IMR-90 (cell line): ENCODE results near the gene EIF1AD. TPM values are rescaled to one million over a fixed set of nuclear protein-coding genes. Genes with fewer than 3 reads are reported as not detected.

ENCODE experiments used
- ATAC-seq: fragments of 200-7000 bp; cut with Tn5 transposase; 2 replicates; pipeline ENCODE4 v1.9.1; 2020; ENCODE audit warnings: low read depth, mild to moderate bottlenecking, moderate library complexity
- BruUV-seq: library from RNA; stranded (reverse); fragments of 400-500 nt; replicated peaks from 2 replicates; lab custom pipeline; 2021; lab: Mats Ljungman, UMichigan
- CTCF ChIA-PET: fragments of 300-600 bp; formaldehyde crosslinking; extraction: SDS; loops from one replicate; lab custom pipeline; 2021; ENCODE audit warnings: antibody characterized with exemption; lab: Yijun Ruan, JAX
- POLR2A ChIA-PET: fragments of 300-600 bp; sonication (Branson Sonifier 250); formaldehyde crosslinking; loops from one replicate; lab custom pipeline; 2022; ENCODE audit warnings: antibody characterized with exemption; ENCODE audit not compliant: unreplicated experiment; lab: Charles Lee
- DNase-seq: peaks from one replicate; pipeline ENCODE4 v3.0.0; 2013
- H2AFZ ChIP-seq: replicated peaks from 2 replicates; pipeline ENCODE3; 2013; ENCODE audit warnings: low read length, mild to moderate bottlenecking; ENCODE audit not compliant: poor library complexity
- H2AK5ac ChIP-seq: 2 replicates; pipeline ENCODE4 v1.6.1; 2013; ENCODE audit warnings: low read depth, low read length, inconsistent platforms
- H2AK9ac ChIP-seq: replicated peaks from 2 replicates; pipeline ENCODE3; 2013; ENCODE audit warnings: mild to moderate bottlenecking, low read depth, low read length, moderate library complexity; ENCODE audit not compliant: poor library complexity
- H2BK120ac ChIP-seq: 2 replicates; pipeline ENCODE4 v1.6.1; 2013; ENCODE audit warnings: low read depth, low read length, inconsistent platforms
- H2BK15ac ChIP-seq: 3 replicates; pipeline ENCODE4 v1.6.1; 2013; ENCODE audit warnings: low read depth, low read length, inconsistent platforms
- H2BK20ac ChIP-seq: 2 replicates; pipeline ENCODE4 v1.6.1; 2013; ENCODE audit warnings: low read depth, mild to moderate bottlenecking, inconsistent platforms, low read length, moderate library complexity
- H2BK5ac ChIP-seq: 2 replicates; pipeline ENCODE4 v1.6.1; 2013; ENCODE audit warnings: mild to moderate bottlenecking, low read depth, low read length, inconsistent platforms; ENCODE audit not compliant: poor library complexity, severe bottlenecking
- H3K14ac ChIP-seq: replicated peaks from 2 replicates; pipeline ENCODE4 v1.6.1; 2013; ENCODE audit warnings: low read depth, low read length, inconsistent platforms
- H3K18ac ChIP-seq: 2 replicates; pipeline ENCODE4 v1.6.1; 2013; ENCODE audit warnings: low read depth, low read length, control low read depth
- H3K23ac ChIP-seq: 2 replicates; pipeline ENCODE4 v1.6.1; 2013; ENCODE audit warnings: low read depth, low read length, inconsistent platforms
- H3K27ac ChIP-seq: 2 replicates; pipeline ENCODE4 v1.5.1; 2013; ENCODE audit warnings: mild to moderate bottlenecking, control low read depth, low read length; ENCODE audit not compliant: insufficient read depth
- H3K27me3 ChIP-seq: 2 replicates; pipeline ENCODE4 v1.6.1; 2013; ENCODE audit warnings: low read length; ENCODE audit not compliant: control insufficient read depth, insufficient read depth
- H3K36me3 ChIP-seq: 2 replicates; pipeline ENCODE4 v1.6.1; 2013; ENCODE audit warnings: low read length, mixed read lengths; ENCODE audit not compliant: control insufficient read depth, insufficient read depth
- H3K4ac ChIP-seq: 2 replicates; pipeline ENCODE4 v1.6.1; 2013; ENCODE audit warnings: low read depth, low read length, inconsistent platforms
- H3K4me1 ChIP-seq: 2 replicates; pipeline ENCODE4 v1.6.1; 2013; ENCODE audit warnings: low read length, mixed read lengths; ENCODE audit not compliant: control insufficient read depth, insufficient read depth
- H3K4me2 ChIP-seq: 2 replicates; pipeline ENCODE4 v1.6.1; 2013; ENCODE audit warnings: low read depth, mild to moderate bottlenecking, control low read depth, low read length, moderate library complexity
- H3K4me3 ChIP-seq: 2 replicates; pipeline ENCODE4 v1.5.1; 2013; ENCODE audit warnings: low read depth, mild to moderate bottlenecking, control low read depth, low read length, moderate library complexity; ENCODE audit not compliant: insufficient read depth
- H3K56ac ChIP-seq: 2 replicates; pipeline ENCODE4 v1.6.1; 2013; ENCODE audit warnings: low read length, inconsistent platforms; ENCODE audit not compliant: insufficient read depth; ENCODE audit errors: extremely low read depth
- H3K79me1 ChIP-seq, 2 experiments: 2 replicates each; pipeline ENCODE4 v1.6.1; 2013; ENCODE audit warnings: low read length in 2 of 2, inconsistent platforms in 1 of 2, low read depth in 1 of 2
- H3K9ac ChIP-seq: 2 replicates; pipeline ENCODE4 v1.6.1; 2013; ENCODE audit warnings: low read depth, low read length, control low read depth
- H3K9me1 ChIP-seq: 2 replicates; pipeline ENCODE4 v1.6.1; 2013; ENCODE audit warnings: low read length, inconsistent platforms; ENCODE audit not compliant: insufficient read depth
- H3K9me3 ChIP-seq: 2 replicates; pipeline ENCODE4 v1.6.1; 2013; ENCODE audit warnings: low read length; ENCODE audit not compliant: control insufficient read depth, insufficient read depth
- H4K20me1 ChIP-seq: 2 replicates; pipeline ENCODE4 v1.6.1; 2013; ENCODE audit warnings: low read length, inconsistent platforms; ENCODE audit not compliant: insufficient read depth
- H4K5ac ChIP-seq: 2 replicates; pipeline ENCODE4 v1.6.1; 2013; ENCODE audit warnings: mild to moderate bottlenecking, low read depth, low read length, control low read depth
- H4K8ac ChIP-seq, 2 experiments: 2 replicates each; pipeline ENCODE4 v1.6.1; 2013; ENCODE audit warnings: low read depth in 2 of 2, low read length in 2 of 2, control low read depth in 1 of 2, inconsistent platforms in 1 of 2
- H4K91ac ChIP-seq: 2 replicates; pipeline ENCODE4 v1.6.1; 2013; ENCODE audit warnings: low read depth, low read length, inconsistent platforms; ENCODE audit not compliant: insufficient read depth
- CHD1 ChIP-seq: IDR thresholded peaks from 2 replicates; pipeline ENCODE4 v1.6.1; 2012; ENCODE audit warnings: low read depth, low read length, improper control_type of control experiment
- ELK1 ChIP-seq: fragments of 150-350 bp; IDR thresholded peaks from 2 replicates; pipeline ENCODE4 v1.6.1; 2016; ENCODE audit warnings: low read depth, mild to moderate bottlenecking, low read length, moderate library complexity, borderline replicate concordance
- MAFK ChIP-seq: IDR thresholded peaks from 2 replicates; pipeline ENCODE4 v1.6.1; 2012; ENCODE audit warnings: low read depth, low read length, improper control_type of control experiment
- MAZ ChIP-seq: IDR thresholded peaks from 2 replicates; pipeline ENCODE4 v1.6.1; 2012; ENCODE audit warnings: low read depth, mild to moderate bottlenecking, low read length, improper control_type of control experiment, moderate library complexity, borderline replicate concordance
- MXI1 ChIP-seq: IDR thresholded peaks from 2 replicates; pipeline ENCODE4 v1.6.1; 2012; ENCODE audit warnings: low read depth, mild to moderate bottlenecking, low read length, moderate library complexity, borderline replicate concordance
- POLR2A ChIP-seq: IDR thresholded peaks from 2 replicates; pipeline ENCODE4 v1.6.1; 2012; ENCODE audit warnings: mild to moderate bottlenecking, low read depth, low read length
- RAD21 ChIP-seq: IDR thresholded peaks from 2 replicates; pipeline ENCODE4 v1.6.1; 2012; ENCODE audit warnings: low read length, improper control_type of control experiment
- RFX5 ChIP-seq: IDR thresholded peaks from 2 replicates; pipeline ENCODE4 v1.8.0; 2012; ENCODE audit warnings: low read depth, mild to moderate bottlenecking, low read length, moderate library complexity
- WGBS, 2 experiments: methylation state at CpG; one replicate each; pipeline versions ENCODE4 v1.1.5 to v1.1.7; 2013; ENCODE audit warnings: missing lambda C conversion rate in 2 of 2; ENCODE audit not compliant: insufficient read length in 1 of 2; ENCODE audit errors: extremely low coverage in 2 of 2; 5-methylcytosine and 5-hydroxymethylcytosine counted together
- dilution Hi-C: fragments of 300-500 bp; cut with HindIII; formaldehyde crosslinking; loops from one replicate; pipeline ENCODE4 v1.14.3; 2018; ENCODE audit warnings: low sequenced_read_pairs; ENCODE audit not compliant: unreplicated experiment
- in situ Hi-C: fragments of 300-500 bp; cut with MboI; formaldehyde crosslinking; loops from 3 replicates; pipeline ENCODE4 v1.14.3; 2019; ENCODE audit warnings: low sequenced_read_pairs, inconsistent platforms, mixed read lengths
- intact Hi-C: fragments of 100-400 bp; cut with micrococcal nuclease; formaldehyde crosslinking; loops from 2 replicates; pipeline ENCODE4 v1.10.0; 2022
- polyA plus RNA-seq, 3 experiments: library from polyadenylated mRNA; depleted of rRNA; stranded (reverse); fragments of >200 nt; gene quantifications; 2 replicates each; pipeline ENCODE4 v1.2.3, GENCODE V29; 2012; ENCODE audit warnings: low replicate concordance in 1 of 3
- total RNA-seq: library from RNA; depleted of rRNA; stranded (reverse); fragments of >200 nt; gene quantifications from 2 replicates; pipeline ENCODE4 v1.2.3, GENCODE V29; 2012

EIF1AD gene
- total and polyA plus RNA-seq, 2 of the 4 experiments (the other 2 are of a cell fraction), result 32.5 to 62.6 TPM

DNA sequence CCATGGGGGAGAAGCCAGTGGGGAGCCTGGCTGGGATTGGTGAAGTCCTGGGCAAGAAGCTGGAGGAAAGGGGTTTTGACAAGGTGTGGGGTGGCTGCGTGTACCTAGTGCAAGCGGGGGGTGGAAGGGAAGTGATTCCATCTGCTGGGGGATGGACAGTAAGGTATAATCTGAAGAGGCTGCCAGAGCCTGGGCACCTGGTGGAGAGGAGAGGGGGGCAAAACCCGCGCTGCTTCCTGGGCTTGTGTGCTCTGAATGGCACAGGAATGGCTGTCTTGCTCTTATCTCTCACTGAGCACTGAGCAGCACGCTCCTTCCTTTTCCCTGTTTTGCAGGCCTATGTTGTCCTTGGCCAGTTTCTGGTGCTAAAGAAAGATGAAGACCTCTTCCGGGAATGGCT, 1.3 kb upstream of the EIF1AD start:
- Histone ChIP-seq H3K9me1 (0 out of 2 replicates have a peak, but pooled peaks cover 3% of the 10 kb centered on the region), H3K36me3 (peaks cover 26% of the 10 kb centered on the region), H3K4me2 (peak overlapping the region; percentile 91), H2BK120ac (no peak overlapping the region), H2AFZ (no peak overlapping the region), H2AK5ac (peak overlapping the region; percentile 20; the same call in 1 of the 2 replicates), H2BK20ac (no peak overlapping the region), H4K91ac (no peak overlapping the region), H2BK15ac (no peak overlapping the region), H2BK5ac (no peak overlapping the region), H3K56ac (no peak overlapping the region; the same call in 1 of the 2 replicates), H3K9me3 (no peaks in the 10 kb centered on the region), H4K20me1 (peaks cover 11% of the 10 kb centered on the region), H3K9ac (no peak overlapping the region), H4K8ac (peak overlapping the region in 1 of 2 experiments; percentile 77; a peak in 1 of 4 replicates), H3K4me3 (peak overlapping the region; percentile 71), H3K14ac (no peak overlapping the region), H3K4me1 (no peaks in the 10 kb centered on the region), H4K5ac (no peak overlapping the region), H3K79me1 (peaks cover 33 to 49% of the 10 kb centered on the region in 2 experiments), H3K18ac (no peak overlapping the region), H3K27me3 (no peaks in the 10 kb centered on the region), H3K27ac (peak overlapping the region; percentile 78; the same call in 1 of the 2 replicates), H2AK9ac (peak overlapping the region; percentile 99), H3K23ac (no peak overlapping the region), H3K4ac (no peak overlapping the region)
- DNase-seq (no peak), ATAC-seq (no peak)
- no TSS peak for BruUV-seq
- in situ Hi-C loops (no loop called here), dilution Hi-C loops (no loop called here), intact Hi-C loops (loop anchor here (2.0 kb wide), 1 partner anchor 42 kb away; no protein-coding TSS in a partner anchor)
- CTCF ChIA-PET, result no interaction called here
- POLR2A ChIA-PET, result no interaction called here
- WGBS, 2 experiments, result 61% methylated on average over 3 of the region's 6 CpGs; no CpG with 5 or more reads in 1 of the 2 experiments
- TF ChIP-seq MXI1, result no peak
- no peak for TF ChIP-seq MAZ
- TF ChIP-seq RAD21, result no peak
- TF ChIP-seq ELK1, result no peak
- TF ChIP-seq POLR2A, result no peak
- no peak for TF ChIP-seq RFX5
- TF ChIP-seq CHD1, result no peak
- TF ChIP-seq MAFK, result no peak
